GM18873 (cell line): ENCODE measurements around the gene SLC24A4.
"Not testable (repeated sequence)": the region's sequence is repeated elsewhere in the genome, so short reads cannot be mapped to it uniquely, and the experiment has no call there.

Experiments
- ATAC-seq: cut with Tn5 transposase; IDR thresholded peaks from one replicate; pipeline ENCODE4 v1.9.1; 2021; ENCODE audit warnings: mild to moderate bottlenecking, moderate library complexity, moderate number of reproducible peaks; ENCODE audit not compliant: unreplicated experiment, low FRiP score

Gene SLC24A4

DNA sequence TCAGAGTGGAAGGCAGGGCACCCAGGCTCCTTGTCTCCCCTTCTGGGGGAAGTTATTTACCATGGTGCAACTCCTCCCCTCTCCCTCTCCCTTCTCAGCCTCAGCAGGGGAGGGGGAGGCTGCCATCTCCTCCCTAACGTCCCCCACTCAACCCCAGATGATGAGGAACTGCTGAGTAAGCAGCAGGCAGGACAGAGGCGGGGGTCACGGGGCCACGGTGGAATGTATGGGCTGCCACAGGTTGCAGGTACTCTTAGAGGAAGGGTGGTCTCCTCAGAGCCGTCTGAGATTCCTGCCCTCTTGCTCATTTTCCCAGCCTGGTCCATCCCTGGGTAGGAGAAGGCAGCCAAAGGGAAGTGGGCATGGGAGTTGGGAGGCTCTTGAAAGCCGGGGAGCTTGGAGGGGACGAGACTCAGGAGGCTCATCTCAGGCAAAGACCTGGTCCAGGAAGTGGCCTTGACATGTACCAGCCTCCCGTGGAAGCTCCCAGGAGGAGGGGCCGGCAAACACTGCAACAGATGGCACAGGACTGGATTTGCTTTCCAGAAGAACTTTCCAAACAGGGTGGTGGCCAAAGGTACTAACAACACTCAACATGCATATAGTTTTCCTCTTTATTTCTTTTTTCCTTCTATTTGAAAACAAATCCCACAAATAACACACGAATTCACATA lies 209.7 kb downstream of the SLC24A4 start:
- ATAC-seq, result no peak

DNA sequence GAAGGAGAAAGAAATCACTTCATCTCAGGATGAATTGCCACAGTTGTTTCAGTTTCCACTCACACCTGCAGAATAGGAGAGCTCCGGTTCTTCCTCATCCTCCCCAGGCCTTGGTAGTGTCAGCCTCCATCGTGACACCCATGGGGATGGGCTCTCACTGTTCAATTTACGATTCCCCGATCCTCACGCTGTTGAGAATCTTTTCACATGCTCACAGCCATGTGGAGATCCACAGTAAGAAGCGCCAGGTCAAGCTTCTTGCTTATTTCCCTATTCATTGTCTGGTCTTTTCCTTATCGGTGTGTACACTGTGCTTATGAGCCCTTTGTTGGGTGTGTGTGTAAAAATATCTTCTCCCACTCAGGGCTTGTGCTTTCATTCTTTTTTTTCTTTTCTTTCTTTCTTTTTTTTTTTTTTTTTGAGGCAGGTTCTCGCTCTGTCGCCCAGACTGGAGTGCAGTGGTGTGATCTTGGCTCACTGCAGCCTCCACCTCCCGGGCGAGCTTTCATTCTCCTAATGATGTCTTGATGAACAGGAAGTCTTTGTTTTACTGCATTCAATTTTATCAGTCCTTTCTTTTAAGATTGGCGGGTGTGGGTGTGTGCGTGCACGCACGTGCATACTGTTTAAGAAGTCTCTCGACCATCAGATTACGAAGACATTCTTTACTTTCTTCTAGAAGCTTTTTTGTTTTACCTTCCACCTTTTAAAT lies 212.1 kb downstream of the SLC24A4 start:
- no peak for ATAC-seq

DNA sequence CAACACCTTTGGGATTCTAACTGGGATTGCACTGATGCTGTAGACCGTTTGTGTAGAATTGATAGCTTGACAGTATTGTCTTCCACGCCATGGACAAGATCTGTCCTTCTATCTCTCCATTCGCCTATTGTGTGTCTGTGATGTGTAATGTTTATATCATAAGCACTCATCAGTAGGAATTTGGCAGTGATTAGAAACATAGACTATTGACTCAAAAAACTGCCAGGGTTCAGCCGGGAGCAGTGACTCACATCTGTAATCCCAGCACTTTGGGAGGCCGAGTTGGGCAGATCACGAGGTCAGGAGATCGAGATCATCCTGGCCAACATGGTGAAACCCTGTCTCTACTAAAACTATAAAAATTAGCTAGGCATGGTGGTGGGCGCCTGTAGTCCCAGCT lies 213.3 kb downstream of the SLC24A4 start:
- ATAC-seq, result not testable (repeated sequence)

GRCh38 chr14:92538412-92538985 lies 215.5 kb downstream of the SLC24A4 start:
- peak; percentile 64 for ATAC-seq

GRCh38 chr14:92539419-92539818 lies 216.5 kb downstream of the SLC24A4 start:
- no peak for ATAC-seq

- ATAC-seq, result no peak
These were observed 216.9 kb downstream of the SLC24A4 start for GRCh38 chr14:92539875-92540274.

- no peak for ATAC-seq
These were observed 217.6 kb downstream of the SLC24A4 start for GRCh38 chr14:92540472-92541048.

DNA sequence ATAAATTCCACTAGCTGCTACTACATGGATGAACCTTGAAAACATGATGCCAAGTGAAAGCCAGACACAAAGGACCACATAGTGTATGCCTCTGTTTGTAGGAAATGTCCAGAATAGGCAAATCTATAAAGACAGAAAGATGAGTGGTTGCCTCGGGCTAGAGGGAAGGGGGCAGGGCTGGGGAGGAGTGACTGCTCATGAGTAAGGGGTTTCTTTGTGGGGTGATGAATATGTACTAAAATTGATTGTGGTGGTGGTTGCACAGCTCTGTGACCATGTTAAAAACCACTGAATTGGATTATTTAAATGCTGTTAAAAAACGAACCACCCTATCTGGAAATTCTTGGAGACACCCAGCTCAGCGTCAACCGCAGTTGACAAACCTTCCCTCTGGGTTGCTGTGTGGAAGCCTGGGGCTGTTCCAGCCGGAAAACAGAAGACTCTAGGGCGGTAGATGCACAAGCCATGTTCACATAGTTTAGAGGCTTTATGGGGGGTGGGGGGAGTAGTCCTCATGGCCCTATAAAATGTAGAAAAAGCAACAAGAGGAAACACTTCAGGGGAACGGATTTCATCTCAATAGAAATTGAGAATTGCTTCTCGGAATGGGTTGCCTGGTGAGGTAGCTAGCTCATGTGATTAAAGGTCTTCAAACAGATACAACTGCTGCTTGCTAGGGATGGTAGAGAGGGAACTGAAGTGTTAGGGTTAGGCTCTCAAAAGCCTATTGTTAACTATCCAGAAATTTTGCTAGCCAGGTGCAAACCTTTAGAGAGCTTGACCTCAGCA lies 220.0 kb downstream of the SLC24A4 start:
- no peak for ATAC-seq

DNA sequence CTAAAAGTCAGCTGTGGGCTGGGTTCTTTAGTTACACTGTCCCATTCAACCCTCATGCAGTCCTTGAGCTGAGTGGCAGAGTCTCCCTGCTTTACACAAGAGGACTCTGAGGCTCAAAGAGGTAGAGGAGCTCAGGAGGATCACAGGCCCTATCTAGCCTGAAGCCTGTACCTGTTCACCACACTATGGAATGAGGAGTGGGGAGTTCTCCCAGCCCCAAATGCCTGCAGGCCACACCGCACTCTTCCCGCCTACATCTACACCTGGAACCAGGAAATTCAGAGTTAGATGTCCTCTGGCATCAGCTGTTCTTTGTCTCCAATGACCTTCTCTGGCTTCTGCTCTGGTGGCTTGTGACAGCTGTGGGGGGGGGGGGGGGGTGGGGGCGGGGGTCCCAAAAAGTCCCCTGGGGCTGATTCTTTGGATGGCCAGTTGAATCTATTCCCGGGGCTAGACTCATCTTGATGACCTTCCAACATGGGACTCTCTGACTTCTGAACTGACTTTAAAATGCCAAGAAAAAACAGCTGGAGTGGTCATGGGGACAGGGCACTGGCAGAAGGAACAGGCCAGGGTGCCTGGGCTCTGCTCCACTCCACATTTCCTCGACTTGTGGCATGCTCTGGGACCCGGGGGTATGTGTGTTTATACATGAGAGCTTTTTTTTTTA lies 221.2 kb downstream of the SLC24A4 start:
- ATAC-seq, result no peak

DNA sequence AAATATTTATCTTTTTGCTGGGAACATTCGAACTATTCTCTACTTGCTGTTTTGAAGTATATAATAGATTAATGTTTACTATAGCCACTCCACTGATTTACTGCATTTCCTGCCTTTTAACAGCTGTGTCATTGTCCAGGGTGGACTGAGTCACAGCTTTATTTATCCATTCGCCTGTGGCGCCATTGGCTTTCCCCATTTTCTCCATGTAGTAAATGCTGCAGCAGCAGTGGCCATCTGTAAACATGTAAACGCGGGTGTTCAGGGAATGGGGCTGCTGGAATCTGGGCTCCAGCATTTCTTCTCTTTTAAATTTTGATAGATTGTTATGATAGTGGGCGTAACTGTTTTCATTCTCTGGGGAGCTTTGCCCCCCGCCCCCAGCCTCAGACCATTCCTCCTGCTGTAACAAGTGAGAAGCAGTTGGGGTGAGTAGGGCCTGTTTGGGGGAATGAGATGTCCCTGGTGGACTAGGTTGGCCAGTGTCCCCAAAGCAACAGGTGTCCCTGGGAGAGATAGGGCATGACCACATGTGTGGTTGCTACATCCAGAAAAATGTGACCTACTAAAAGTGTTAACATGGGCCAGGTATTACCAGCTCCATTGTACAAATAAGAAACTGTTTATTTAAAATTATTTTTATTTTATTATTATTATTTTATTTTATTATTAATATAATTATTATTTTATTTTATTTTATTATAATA lies 223.5 kb downstream of the SLC24A4 start:
- no peak for ATAC-seq

- ATAC-seq, result no peak
These were observed 226.3 kb downstream of the SLC24A4 start for GRCh38 chr14:92549105-92549858.

- no peak for ATAC-seq
These were observed 226.9 kb downstream of the SLC24A4 start for GRCh38 chr14:92549859-92550230.
